NCI-H2029 (cell line): ENCODE results near the gene LRRK1.

Source experiments
- DNase-seq: peaks from one replicate; lab custom pipeline; 2025; lab: John Stamatoyannopoulos, UW

Gene LRRK1

DNA sequence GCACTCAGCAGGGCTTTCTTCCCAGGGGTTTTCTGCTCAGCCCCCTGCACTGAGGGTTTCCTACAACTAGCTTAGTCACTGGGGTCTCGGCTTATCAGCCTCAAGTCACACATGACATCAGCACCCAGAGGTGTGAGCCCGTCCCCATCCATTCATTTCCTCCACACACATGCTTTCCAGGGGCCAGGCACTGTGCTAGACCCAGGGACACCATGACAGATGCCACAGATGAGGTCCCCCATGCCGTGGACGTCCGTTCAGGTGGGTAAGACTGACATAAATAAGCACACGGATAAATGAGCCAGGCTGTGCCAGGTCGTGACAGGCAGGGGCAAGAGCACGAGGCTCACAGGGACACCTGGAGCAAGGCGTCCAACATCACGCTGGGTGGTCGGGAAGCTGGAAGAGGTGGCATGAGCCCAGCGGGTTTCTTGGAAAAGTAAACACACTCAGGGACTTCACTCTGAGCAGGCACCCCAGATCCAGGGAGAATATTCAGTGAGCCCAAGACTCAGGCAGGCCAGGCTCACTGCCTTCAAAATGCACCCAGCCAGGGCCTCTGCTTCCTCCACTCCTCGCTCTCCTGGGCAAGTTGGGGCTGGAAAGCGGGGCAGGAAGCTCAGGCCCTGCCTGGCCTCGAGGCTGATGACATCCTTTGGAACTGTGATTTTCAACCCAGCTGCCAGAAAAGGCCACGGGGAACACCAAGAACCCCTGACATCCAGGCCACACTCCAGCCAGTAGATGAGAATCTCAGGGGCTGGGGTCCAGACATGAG, 193.4 kb downstream of the LRRK1 start:
- no peak for DNase-seq

DNA sequence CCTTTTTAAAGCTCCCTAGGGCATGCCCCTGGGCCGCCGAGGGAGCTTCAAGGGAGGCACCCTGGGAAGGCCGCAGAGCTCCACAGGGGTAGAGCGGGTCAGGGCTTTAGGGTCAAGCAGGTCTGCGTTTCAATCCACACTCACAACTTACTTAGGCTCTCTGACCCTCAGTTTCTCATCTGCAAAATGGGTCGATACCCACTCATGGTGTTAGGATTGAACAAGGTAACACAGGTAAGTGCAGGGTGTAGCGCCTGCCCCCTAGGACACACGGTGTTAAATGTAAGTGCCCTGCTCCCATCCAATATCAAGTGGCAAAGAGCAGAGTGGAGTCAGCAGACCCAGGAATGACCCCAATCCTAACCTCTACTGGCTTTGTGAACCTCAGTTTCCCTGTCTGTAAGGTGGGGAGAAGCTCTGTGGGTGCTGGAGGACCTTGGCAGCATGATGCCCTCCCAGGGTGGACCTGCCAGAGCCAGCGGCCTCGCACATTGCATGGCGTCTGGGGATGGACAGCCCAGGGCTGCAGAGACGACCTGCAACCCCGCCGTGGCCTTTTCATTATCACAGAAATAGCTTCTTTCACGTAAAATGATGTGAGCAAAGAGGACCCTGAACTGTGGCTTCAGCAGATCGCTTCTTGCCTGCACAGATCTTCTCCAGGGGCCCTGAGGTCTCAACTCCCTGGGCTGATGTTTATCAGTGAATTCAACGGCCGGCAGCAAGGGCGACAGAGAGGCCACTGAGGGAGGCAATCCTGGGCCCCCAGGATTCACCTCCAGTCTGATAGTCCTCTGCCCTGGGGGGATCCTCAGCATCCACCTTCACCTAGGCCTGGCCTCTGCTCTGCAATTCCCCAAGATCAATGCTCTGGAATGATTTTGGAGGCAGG, 194.2 kb downstream of the LRRK1 start:
- no peak for DNase-seq

DNA sequence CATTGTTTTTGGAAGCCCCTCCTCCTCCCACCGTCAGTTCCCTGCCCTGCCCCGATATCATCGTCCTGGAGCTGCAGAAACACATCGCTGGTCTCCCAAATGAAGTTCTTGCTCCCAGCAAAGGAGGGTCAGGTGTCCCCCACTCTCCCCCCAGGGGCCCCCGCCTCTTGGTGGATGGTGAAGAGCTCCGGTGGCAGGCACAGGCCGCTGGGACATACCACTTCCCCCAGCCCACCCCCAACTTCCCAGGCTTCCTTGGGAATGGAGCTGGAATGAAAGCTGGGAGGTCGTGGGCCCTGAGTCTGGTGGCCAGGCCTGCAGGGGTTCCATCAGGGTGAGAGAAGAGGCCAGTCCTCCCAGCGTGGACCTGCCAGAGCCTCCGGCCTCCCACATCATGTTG, 195.0 kb downstream of the LRRK1 start:
- no peak for DNase-seq

DNA sequence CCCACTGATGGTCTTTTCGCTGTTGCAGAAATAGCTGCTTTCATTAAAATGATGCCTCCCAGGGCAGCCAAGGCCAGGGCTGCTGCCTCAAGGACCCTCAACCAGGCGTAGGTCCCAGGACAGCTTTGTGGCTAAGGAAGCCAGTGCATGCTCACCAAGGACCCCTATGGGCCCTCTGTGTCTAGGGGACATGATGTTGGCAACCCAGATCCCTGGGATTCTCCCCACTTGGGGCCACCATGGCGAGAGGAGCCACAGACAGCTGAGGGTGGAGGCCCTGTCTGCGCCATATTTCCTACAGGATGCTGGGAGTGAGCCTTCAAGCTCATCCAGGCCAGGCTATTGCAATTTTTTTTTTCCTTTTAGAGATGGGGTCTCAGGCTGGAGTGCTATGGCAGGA, 195.5 kb downstream of the LRRK1 start:
- no peak for DNase-seq

DNA sequence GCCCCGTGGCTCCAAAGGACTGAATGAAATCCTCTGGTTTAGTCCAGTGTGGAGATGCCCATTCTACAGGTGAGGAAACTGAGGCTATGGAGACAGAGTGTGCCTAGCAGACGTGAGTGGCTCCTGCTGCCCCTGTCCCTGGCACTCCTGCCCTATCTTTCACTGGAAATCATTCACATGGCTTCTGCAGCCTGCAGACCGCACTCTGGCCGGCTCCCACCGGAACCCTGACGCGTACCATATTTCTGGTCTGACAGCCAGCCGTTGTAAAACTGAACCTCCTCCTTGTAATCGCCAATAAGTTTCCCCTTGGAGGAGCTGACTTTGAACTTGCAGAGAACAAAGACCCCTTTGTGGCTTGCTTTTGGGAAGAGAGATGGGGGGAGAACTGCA, 196.2 kb downstream of the LRRK1 start:
- no peak for DNase-seq

DNA sequence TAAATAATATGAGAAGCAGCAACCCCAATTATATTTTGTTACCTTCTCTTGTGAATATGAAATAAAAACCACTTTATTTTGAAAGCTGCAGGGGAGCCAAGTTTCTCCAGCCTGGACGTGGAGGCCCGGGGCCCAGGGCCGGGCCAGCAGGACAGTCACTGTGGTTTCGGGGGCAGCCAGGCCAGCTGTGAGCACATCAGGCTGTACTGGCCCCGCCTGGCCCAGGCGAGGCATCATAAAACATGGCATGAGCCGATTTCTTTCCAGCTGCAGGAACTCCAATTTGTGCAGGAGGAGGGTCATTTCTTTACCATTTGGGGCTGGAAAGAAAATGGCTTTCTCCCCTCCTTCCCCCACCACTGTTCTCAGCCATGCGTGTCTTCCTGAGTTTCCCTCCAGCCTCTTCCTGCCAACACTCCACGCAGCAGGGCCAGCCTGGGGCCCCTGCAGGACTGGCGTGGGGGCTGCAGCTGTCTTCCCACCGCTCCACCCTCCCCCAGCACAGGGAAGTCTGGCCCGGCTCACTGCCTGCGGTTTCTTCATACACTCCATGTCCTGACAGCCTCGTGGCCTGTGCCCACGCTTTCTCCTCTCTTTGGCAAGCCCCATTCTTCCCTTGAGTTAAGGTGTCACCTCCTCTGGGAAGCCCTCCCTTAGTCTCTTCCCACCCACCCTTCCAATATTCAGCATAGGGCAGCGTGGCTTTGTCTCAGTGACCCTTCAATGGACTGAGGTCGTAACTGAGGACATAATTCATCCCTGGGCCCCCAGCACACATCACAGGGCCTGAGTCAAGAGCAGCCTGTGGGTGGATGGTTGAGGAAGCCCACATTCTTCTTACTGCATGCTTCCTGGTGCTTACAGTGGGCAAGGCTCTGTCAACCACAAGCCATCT, 196.9 kb downstream of the LRRK1 start:
- no peak for DNase-seq

DNA sequence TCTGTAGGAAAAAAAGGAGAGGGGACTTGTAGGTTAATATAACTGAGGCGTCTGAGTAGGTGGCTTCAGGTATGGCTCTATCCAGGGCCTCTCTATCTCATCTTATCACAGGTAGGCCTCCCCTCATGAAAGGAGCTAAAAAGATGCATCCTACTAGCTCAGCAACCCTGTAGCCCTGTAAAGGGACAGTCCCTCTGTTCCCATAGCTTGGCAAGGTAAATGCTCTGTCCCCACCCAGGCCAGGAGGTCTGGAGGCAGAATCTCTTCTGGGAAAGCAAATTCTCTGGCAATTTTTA, 197.5 kb downstream of the LRRK1 start:
- no peak for DNase-seq

DNA sequence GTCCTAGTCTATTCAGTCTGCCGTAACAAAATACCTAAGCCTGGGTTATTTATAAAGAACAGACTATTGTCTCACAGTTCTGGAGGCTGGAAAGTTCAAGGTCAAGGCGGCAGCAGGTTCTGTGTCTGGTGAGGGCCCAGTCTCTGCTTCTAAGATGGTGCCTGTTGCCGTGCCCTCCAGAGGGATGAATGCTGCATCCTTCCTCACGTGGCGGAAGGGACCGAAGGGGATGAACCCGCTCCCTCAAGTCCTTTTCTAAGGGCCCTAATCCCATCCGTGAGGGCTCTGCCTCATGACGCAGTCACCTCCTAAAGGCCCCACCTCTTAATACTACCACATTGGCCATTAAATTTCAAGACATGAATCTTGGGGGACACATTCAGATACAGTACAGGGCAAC, 199.0 kb downstream of the LRRK1 start:
- DNase-seq: no peak

DNA sequence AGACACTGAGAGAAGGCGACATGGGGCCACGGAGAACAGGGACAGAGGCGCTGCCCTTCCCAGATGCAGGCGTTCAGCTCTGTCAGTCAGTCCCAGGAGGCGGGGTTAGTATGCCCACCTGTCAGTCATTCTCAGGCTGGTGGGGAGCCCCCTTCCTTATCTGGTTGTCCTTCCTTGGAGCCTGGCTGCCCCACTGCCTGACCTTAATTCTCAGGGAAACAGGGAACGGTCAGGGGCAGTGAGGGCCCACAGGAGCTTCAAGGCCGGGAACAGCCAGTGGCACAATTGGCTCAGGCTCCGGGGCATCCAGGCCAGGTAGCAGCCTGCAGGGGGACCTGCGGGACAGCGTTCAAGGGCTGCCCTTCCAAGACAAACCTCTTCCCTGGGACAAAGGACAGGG, 199.5 kb downstream of the LRRK1 start:
- DNase-seq: no peak

DNA sequence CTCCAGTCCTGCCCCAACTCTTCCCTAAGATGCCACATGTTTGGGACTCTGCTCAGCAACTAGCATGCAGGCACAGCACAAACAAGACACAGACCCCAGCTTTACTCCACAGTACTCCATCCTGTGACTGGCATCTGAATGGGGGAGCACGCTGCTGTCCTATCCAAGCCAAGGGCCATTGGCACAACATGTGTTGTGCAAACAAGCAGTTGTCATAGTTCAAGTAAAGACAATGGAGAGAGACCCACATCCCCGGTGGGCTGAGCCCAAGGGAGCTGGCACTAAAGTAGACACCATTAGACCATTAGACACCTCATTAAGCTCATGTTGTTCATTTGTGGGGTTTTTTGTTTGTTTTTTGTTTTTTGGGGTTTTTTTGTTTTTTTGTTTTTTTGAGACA, 200.0 kb downstream of the LRRK1 start:
- DNase-seq: no peak
